Ishikawa (cell line): Measurements from ENCODE around the gene CCL17.

ENCODE experiments used
- CEBPB ChIP-seq: IDR thresholded peaks from 2 replicates; pipeline ENCODE4 v1.6.1; 2012
- CREB1 ChIP-seq: IDR thresholded peaks from 2 replicates; pipeline ENCODE4 v1.6.1; 2012; ENCODE audit warnings: low read depth
- EGR1 ChIP-seq: IDR thresholded peaks from 2 replicates; pipeline ENCODE4 v1.6.1; 2012
- EP300 ChIP-seq: IDR thresholded peaks from 2 replicates; pipeline ENCODE4 v1.6.1; 2012; ENCODE audit warnings: borderline replicate concordance
- FOXM1 ChIP-seq: IDR thresholded peaks from 2 replicates; pipeline ENCODE4 v1.6.1; 2012; ENCODE audit warnings: low read depth, borderline replicate concordance
- MAX ChIP-seq: IDR thresholded peaks from 2 replicates; pipeline ENCODE4 v1.6.1; 2012
- NFIC ChIP-seq: IDR thresholded peaks from 2 replicates; pipeline ENCODE4 v1.6.1; 2012
- RAD21 ChIP-seq: IDR thresholded peaks from 2 replicates; pipeline ENCODE4 v1.6.1; 2012; ENCODE audit warnings: low read depth
- TAF1 ChIP-seq: IDR thresholded peaks from 2 replicates; pipeline ENCODE4 v1.6.1; 2012; ENCODE audit warnings: low read depth, mild to moderate bottlenecking
- TCF12 ChIP-seq: IDR thresholded peaks from 2 replicates; pipeline ENCODE4 v1.6.1; 2012; ENCODE audit warnings: low read depth
- TEAD4 ChIP-seq: IDR thresholded peaks from 2 replicates; pipeline ENCODE4 v1.6.1; 2012
- USF1 ChIP-seq: IDR thresholded peaks from 2 replicates; pipeline ENCODE4 v1.6.1; 2012
- YY1 ChIP-seq: IDR thresholded peaks from 2 replicates; pipeline ENCODE4 v1.6.1; 2012; ENCODE audit warnings: low read depth
- ZBTB7A ChIP-seq: IDR thresholded peaks from 2 replicates; pipeline ENCODE4 v1.6.1; 2012; ENCODE audit warnings: low read depth
- TF ChIP-seq, protein P1 (sequence below): IDR thresholded peaks from 2 replicates; pipeline ENCODE4 v1.6.1; 2012; ENCODE audit warnings: low read depth, mild to moderate bottlenecking

Gene CCL17

DNA sequence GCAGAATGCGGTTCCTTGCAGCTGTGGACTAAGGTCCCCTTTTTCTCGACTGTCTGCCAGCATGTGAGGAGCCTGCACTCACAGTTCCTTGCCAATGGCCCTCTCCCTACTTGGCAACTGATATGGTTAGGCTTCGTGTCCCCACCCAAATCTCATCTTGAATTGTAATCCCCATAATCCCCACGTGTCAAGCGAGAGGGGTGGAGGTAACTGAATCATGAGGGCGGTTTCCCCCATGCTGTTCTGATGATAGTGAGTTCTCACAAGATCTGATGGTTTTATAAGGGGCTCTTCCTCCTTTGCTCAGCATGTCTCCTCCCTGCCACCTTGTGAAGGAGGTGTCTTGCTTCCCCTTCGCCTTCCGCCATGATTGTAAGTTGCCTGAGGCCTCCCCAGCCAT, 22.7 kb downstream of the CCL17 start:
- TF ChIP-seq, protein P1, sequence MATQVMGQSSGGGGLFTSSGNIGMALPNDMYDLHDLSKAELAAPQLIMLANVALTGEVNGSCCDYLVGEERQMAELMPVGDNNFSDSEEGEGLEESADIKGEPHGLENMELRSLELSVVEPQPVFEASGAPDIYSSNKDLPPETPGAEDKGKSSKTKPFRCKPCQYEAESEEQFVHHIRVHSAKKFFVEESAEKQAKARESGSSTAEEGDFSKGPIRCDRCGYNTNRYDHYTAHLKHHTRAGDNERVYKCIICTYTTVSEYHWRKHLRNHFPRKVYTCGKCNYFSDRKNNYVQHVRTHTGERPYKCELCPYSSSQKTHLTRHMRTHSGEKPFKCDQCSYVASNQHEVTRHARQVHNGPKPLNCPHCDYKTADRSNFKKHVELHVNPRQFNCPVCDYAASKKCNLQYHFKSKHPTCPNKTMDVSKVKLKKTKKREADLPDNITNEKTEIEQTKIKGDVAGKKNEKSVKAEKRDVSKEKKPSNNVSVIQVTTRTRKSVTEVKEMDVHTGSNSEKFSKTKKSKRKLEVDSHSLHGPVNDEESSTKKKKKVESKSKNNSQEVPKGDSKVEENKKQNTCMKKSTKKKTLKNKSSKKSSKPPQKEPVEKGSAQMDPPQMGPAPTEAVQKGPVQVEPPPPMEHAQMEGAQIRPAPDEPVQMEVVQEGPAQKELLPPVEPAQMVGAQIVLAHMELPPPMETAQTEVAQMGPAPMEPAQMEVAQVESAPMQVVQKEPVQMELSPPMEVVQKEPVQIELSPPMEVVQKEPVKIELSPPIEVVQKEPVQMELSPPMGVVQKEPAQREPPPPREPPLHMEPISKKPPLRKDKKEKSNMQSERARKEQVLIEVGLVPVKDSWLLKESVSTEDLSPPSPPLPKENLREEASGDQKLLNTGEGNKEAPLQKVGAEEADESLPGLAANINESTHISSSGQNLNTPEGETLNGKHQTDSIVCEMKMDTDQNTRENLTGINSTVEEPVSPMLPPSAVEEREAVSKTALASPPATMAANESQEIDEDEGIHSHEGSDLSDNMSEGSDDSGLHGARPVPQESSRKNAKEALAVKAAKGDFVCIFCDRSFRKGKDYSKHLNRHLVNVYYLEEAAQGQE: no peak
- TF ChIP-seq NFIC: no peak
- TF ChIP-seq TEAD4: no peak
- TF ChIP-seq FOXM1: no peak
- TF ChIP-seq CREB1: no peak
- no peak for TF ChIP-seq USF1
- TF ChIP-seq MAX: no peak
- no peak for TF ChIP-seq RAD21
- TF ChIP-seq CEBPB: no peak
- TF ChIP-seq EGR1: no peak
- no peak for TF ChIP-seq TCF12
- TF ChIP-seq EP300: no peak

GRCh38 chr16:57427824-57428223, 23.3 kb downstream of the CCL17 start:
- no peak for TF ChIP-seq USF1
- no peak for TF ChIP-seq CEBPB
- TF ChIP-seq EGR1: no peak
- no peak for TF ChIP-seq TAF1
- no peak for TF ChIP-seq YY1

DNA sequence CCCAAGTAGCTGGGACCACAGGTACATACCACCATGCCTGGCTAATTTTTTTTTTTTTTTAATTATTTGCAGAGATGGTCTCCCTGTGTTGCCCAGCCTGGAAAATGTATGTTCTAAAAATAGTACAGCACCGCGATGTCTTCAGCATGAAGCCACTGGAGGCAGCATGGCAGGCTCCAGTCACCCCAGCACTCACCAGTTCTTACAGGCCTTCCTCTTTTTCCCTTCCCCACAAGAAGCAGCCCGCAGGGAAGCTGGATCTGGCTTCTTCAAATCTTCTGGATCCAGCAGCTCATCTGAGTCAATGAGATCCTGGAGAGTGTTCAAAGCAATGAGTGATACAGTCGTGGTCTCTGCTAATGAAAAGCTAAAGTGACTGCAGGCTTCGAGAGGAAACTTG, 26.4 kb downstream of the CCL17 start:
- TF ChIP-seq TCF12 (no peak), FOXM1 (no peak), NFIC (no peak), EGR1 (no peak), TEAD4 (no peak), TAF1 (no peak), YY1 (no peak), CEBPB (no peak), MAX (no peak), ZBTB7A (no peak), EP300 (no peak), CREB1 (no peak), RAD21 (no peak), USF1 (no peak)
- TF ChIP-seq, protein P1: no peak

DNA sequence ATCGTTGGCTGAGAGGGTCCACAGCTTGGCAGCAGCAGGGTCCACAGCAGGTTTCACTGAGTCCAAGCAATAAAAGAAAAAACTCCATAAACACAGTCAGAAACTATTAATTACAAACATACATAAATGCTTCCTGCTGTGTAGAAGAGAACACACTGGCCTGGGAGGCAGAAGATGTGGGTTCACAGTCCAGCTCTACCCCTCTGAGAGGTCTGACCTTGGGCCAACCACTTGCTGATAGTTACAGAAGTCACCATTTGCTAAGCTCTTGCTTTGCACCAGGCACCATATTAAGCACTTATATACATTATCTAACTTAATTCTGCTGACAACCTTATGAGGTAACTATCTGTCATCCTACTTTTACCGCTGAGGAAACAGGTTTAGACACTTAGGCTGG, 27.9 kb downstream of the CCL17 start:
- no peak for TF ChIP-seq TCF12
- no peak for TF ChIP-seq TAF1
- TF ChIP-seq FOXM1: no peak
- no peak for TF ChIP-seq RAD21
- TF ChIP-seq, protein P1: no peak
- no peak for TF ChIP-seq YY1
- no peak for TF ChIP-seq ZBTB7A
- no peak for TF ChIP-seq CREB1
- no peak for TF ChIP-seq CEBPB
- TF ChIP-seq TEAD4: no peak
- TF ChIP-seq NFIC: no peak
- TF ChIP-seq EGR1: no peak
- no peak for TF ChIP-seq MAX
- no peak for TF ChIP-seq USF1
- no peak for TF ChIP-seq EP300
